Activated CD4-positive, alpha-beta T cell treated with anti-CD3 and anti-CD28 coated beads, Interleukin-10, Interleukin-2, amounts not matched to agents 100 ng/mL and 50 ng/mL, durations not matched to agents 16 hours and 8 hours (primary cell): ENCODE data around the gene SULT1A1.
"Not testable (repeated sequence)": the region's sequence is repeated elsewhere in the genome, so short reads cannot be mapped to it uniquely, and the experiment has no call there.

Experiments
- DNase-seq: peaks from one replicate; pipeline ENCODE4 v3.0.0-alpha.2; 2020

Gene SULT1A1

GRCh38 chr16:28609631-28610594, at the start of gene SULT1A1:
Gene SULT1A1 (minus strand): TSS chr16:28610044. CDS start chr16:28608855, 1,189 bp downstream.
- DNase-seq: no peak

- DNase-seq: peak; percentile 45
Measured at GRCh38 chr16:28639959-28640358, 30.1 kb upstream of the SULT1A1 start.

GRCh38 chr16:28638359-28638758, 28.5 kb upstream of the SULT1A1 start:
- not testable (repeated sequence) for DNase-seq

GRCh38 chr16:28637765-28638164, 27.9 kb upstream of the SULT1A1 start, which contains the start of gene NPIPB8:
Gene NPIPB8 (plus strand): TSS chr16:28638065. CDS start chr16:28638361, 296 bp downstream.
- DNase-seq: not testable (repeated sequence)

GRCh38 chr16:28636093-28636823, 26.4 kb upstream of the SULT1A1 start:
- not testable (repeated sequence) for DNase-seq

GRCh38 chr16:28630905-28631304, 21.1 kb upstream of the SULT1A1 start:
- DNase-seq: not testable (repeated sequence)

GRCh38 chr16:28623172-28623711, 13.4 kb upstream of the SULT1A1 start:
- peak; percentile 81 for DNase-seq

GRCh38 chr16:28622532-28623171, 12.8 kb upstream of the SULT1A1 start:
- DNase-seq: not testable (repeated sequence)

- DNase-seq: no peak
Measured at GRCh38 chr16:28621481-28622155, 11.8 kb upstream of the SULT1A1 start.

- not testable (repeated sequence) for DNase-seq
Measured at GRCh38 chr16:28620316-28620715, 10.5 kb upstream of the SULT1A1 start.

- no peak for DNase-seq
Measured at GRCh38 chr16:28617874-28618273, 8.0 kb upstream of the SULT1A1 start.

GRCh38 chr16:28616636-28617035, 6.8 kb upstream of the SULT1A1 start:
- no peak for DNase-seq

- not testable (repeated sequence) for DNase-seq
Measured at GRCh38 chr16:28616224-28616577, 6.4 kb upstream of the SULT1A1 start.

GRCh38 chr16:28615486-28616223, 5.8 kb upstream of the SULT1A1 start:
- peak; percentile 35 for DNase-seq

GRCh38 chr16:28614561-28614960, 4.7 kb upstream of the SULT1A1 start:
- not testable (repeated sequence) for DNase-seq

- DNase-seq: not testable (repeated sequence)
Measured at GRCh38 chr16:28613912-28614311, 4.1 kb upstream of the SULT1A1 start.

GRCh38 chr16:28612359-28613280, 2.8 kb upstream of the SULT1A1 start:
- DNase-seq: not testable (repeated sequence)

GRCh38 chr16:28610595-28611191, 849 bp upstream of the SULT1A1 start:
- DNase-seq: no peak

GRCh38 chr16:28608867-28609596, 812 bp downstream of the SULT1A1 start:
- DNase-seq: not testable (repeated sequence)
